Measurements from ENCODE around the gene HS6ST1. TPM values are rescaled to one million over a fixed set of nuclear protein-coding genes. Genes with fewer than 3 reads are reported as not detected.
"Not testable (repeated sequence)": the region's sequence is repeated elsewhere in the genome, so short reads cannot be mapped to it uniquely, and the experiment has no call there.

The HS6ST1 gene
- total RNA-seq, 2 donors from 2014 or later, result 25.4 to 44.8 TPM

DNA sequence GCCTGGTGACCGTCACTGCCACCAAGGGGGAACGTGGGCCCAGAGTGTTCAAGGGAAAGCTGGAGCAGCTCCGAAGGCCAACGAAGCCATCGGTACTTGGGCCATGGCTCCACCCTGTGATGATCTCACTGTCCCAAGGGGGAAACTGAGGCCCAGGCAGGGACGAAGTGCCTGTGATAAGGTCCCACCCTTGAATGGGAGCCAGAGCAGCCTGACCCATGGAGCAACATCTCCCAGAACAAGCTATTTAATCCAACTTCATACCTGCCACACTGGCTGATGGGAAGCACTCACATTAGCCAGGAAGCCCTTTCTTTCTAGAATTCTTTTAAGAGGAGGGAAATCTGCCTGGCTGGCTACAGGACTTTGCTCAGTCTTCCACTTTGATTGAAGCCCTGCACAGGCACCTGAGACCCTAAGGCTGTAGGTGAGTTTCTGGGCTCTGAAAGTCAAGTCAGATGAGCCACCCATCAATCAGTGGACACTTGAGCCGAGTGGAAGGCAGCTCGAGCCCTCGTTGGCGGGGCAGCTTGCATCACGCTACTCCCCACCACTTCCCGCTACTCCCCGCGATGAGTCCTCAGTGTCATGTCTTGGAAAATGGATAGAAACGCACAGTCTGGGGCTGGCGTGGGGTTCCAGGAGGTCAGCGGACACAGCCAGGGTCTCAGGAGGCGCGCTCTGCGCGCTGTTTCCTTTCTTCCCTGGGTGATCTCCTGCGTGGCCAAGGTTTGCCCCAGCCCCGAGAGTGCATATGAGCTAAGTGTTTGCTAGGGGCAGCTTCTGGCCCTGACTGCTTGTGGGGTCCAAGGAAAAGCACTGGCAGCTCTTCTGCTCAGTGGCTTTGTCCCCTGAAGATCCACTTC lies 2.5 kb upstream of the HS6ST1 start:
- DNase-seq, result peak in 3 of 4 donors; percentile 14 to 21 (median 14)
- TF ChIP-seq POLR2A (IDR thresholded peaks at IDR 0.05), result no peak
- TF ChIP-seq, protein P1, sequence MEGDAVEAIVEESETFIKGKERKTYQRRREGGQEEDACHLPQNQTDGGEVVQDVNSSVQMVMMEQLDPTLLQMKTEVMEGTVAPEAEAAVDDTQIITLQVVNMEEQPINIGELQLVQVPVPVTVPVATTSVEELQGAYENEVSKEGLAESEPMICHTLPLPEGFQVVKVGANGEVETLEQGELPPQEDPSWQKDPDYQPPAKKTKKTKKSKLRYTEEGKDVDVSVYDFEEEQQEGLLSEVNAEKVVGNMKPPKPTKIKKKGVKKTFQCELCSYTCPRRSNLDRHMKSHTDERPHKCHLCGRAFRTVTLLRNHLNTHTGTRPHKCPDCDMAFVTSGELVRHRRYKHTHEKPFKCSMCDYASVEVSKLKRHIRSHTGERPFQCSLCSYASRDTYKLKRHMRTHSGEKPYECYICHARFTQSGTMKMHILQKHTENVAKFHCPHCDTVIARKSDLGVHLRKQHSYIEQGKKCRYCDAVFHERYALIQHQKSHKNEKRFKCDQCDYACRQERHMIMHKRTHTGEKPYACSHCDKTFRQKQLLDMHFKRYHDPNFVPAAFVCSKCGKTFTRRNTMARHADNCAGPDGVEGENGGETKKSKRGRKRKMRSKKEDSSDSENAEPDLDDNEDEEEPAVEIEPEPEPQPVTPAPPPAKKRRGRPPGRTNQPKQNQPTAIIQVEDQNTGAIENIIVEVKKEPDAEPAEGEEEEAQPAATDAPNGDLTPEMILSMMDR (IDR thresholded peaks at IDR 0.05), result no peak
- Histone ChIP-seq H3K27ac (peak overlapping the region in 1 of 4 donors; percentile 69), H3K4me3 (no peak overlapping the region), H3K4me1 (peaks cover 46% of the 10 kb centered on the region), H3K27me3 (no peaks in the 10 kb centered on the region), H3K9me3 (no peaks in the 10 kb centered on the region), H3K36me3 (replicated peaks in 1 of 2; ENCODE audit: insufficient read depth in 1 of 2, low read depth in 2 of 2) (no peaks in the 10 kb centered on the region)
- ATAC-seq, result no peak
- intact Hi-C loops (cut with DNase I), result no loop called here
- 73 to 77% methylated on average over 18 to 22 of the region's 23 CpGs for WGBS, 2 donors

DNA sequence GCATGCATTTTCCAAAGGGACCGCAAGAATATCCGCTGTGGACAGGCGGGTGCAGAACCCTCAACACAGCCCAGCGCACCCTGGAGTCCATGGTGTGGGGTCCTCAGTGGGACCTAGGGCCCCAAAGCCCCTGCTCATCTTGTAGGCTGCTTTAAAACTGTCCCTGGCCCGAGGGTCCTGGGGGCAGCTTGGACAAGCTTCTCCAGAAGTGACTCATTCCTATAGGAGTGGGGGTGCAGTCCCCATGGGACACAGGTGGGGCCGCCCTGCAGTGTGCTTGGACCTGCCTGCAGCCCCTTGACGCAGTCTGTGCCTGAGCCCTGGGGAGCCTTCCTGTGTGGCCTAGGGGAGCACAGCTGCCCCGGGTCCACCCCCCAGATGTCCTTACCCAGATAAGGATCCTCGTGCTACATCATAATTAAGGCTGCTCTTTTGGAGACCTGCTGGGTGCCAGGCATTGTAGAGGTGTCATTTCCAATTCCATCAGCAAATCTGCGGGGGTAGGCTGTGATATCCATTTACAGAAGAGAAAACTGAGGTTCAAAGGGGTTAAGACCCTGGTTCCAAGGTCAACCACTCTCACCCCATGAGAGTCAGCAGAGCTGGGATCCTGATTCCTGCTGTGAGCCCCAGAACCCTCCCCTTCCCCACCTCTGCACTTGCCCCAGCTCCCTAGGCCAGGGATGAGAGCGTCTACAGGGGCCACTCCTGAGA lies 1.7 kb upstream of the HS6ST1 start:
- Histone ChIP-seq H3K36me3 (replicated peaks in 1 of 2; ENCODE audit: insufficient read depth in 1 of 2, low read depth in 2 of 2) (no peaks in the 10 kb centered on the region), H3K4me3 (no peak overlapping the region), H3K27me3 (no peaks in the 10 kb centered on the region), H3K4me1 (peaks cover 46% of the 10 kb centered on the region), H3K27ac (no peak overlapping the region), H3K9me3 (no peaks in the 10 kb centered on the region)
- DNase-seq, result peak in 2 of 4 donors; percentile 12 to 16
- no peak for TF ChIP-seq POLR2A (IDR thresholded peaks at IDR 0.05)
- TF ChIP-seq, protein P1 (IDR thresholded peaks at IDR 0.05), result no peak
- intact Hi-C loops (cut with DNase I), result no loop called here
- WGBS, 2 donors, result 87 to 90% methylated on average over 7 to 11 of the region's 11 CpGs
- no peak for ATAC-seq

DNA sequence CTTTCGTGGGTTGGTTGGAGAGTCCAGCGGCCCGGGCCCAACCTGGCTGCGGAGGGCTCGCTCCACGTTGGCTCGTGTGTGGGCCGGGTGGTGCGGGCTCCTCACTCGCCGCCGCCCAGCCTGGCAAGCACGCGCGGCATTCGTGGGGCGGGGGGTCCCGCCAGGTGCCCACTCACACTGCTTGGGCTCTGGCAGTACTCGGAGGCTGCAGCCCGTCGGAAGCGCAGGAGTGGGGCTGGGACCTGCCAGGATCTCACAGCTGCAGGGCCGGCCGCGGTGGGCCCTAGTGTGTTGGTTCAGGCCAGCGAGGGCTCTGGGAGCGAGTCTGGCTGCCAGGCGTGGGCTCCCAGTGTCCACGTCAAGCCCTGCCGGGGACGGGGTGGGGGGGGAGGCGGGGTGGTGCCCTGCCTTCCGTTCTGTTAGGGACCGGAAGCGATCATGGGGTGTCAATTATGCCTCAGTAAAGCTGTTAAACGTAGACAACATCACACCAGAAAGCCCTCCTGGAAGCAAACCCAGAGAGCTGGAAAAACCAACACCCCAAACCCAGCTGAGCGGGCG lies 1.0 kb upstream of the HS6ST1 start:
- H3K9me3 ChIP-seq, result no peaks in the 10 kb centered on the region
- intact Hi-C loops (cut with DNase I), result loop anchor here (10.0 kb wide), 1 partner anchor 415 kb away; no protein-coding TSS in a partner anchor
- no peak for TF ChIP-seq POLR2A (IDR thresholded peaks at IDR 0.05)
- TF ChIP-seq, protein P1 (IDR thresholded peaks at IDR 0.05), result no peak
- H3K36me3 ChIP-seq (replicated peaks in 1 of 2; ENCODE audit: insufficient read depth in 1 of 2, low read depth in 2 of 2), result no peaks in the 10 kb centered on the region
- H3K4me3 ChIP-seq, result no peak overlapping the region
- ATAC-seq, result no peak
- DNase-seq, result peak in 2 of 4 donors; percentile 12 to 16
- WGBS, 2 donors, result 84 to 85% methylated on average over 18 to 34 of the region's 38 CpGs
- H3K27me3 ChIP-seq, result no peaks in the 10 kb centered on the region
- H3K27ac ChIP-seq, result no peak overlapping the region
- H3K4me1 ChIP-seq, result peaks cover 48% of the 10 kb centered on the region

DNA sequence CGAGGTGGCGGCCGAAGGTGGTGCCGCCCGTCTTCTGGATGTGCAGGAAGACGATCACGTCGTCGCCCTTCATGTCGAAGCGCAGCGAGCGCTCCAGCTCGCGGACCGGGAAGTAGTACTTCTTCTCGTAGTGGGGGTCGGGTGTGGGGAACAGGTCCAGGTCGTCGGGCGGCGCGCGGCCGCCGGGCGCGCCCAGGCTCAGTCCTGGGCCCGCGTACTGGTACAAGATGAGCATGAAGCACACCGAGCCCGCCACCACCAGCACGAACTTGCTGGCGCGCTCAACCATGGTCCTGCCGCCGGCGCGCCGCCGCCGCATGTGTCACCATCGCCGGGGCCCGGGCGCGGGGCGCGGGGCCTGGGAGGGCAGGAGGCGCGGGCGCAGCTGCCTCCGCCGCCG lies 423 bp downstream of the HS6ST1 start:
- not testable (repeated sequence) for H3K4me3 ChIP-seq; H3K9me3 ChIP-seq; H3K27ac ChIP-seq; H3K36me3 ChIP-seq (replicated peaks in 1 of 2; ENCODE audit: insufficient read depth in 1 of 2, low read depth in 2 of 2); H3K27me3 ChIP-seq
- peak in 2 of 4 donors; percentile 23 to 29 for DNase-seq
- ATAC-seq, result peak; percentile 6
- H3K4me1 ChIP-seq, result peaks cover 62% of the 10 kb centered on the region
- intact Hi-C loops (cut with DNase I), result loop anchor here (10.0 kb wide), 1 partner anchor 417 kb away; no protein-coding TSS in a partner anchor
- 1% methylated on average over 17 of the region's 55 CpGs; no CpG with 5 or more reads in 1 of the 2 donors for WGBS, 2 donors

DNA sequence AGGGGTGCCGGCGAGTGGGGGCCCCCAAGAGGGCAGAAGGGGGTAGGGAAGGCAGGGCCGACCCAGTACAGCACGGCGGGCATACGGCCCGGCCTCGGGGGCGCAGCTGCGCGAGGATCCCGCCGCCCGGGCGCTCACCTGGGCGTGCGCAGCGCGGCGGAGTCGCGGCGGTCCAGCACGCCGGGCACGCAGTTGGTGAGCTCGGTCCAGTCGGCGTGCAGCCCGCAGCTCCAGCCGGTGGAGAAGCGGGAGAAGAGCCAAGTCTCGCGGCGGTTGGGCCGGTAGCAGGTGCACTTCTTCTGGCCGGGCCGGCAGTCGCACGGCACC lies 806 bp downstream of the HS6ST1 start:
- DNase-seq; H3K9me3 ChIP-seq; H3K27me3 ChIP-seq; H3K36me3 ChIP-seq (replicated peaks in 1 of 2; ENCODE audit: insufficient read depth in 1 of 2, low read depth in 2 of 2): not testable (repeated sequence)
- peak; percentile 14 for ATAC-seq
- Histone ChIP-seq H3K4me1 (peaks cover 64% of the 10 kb centered on the region), H3K4me3 (peak overlapping the region; percentile 81 to 86), H3K27ac (peak overlapping the region in 3 of 4 donors; percentile 66 to 77 (median 72))
- intact Hi-C loops (cut with DNase I), result loop anchor here (10.0 kb wide), 1 partner anchor 417 kb away; no protein-coding TSS in a partner anchor
- WGBS, 2 donors, result 2% methylated on average over 24 of the region's 40 CpGs; no CpG with 5 or more reads in 1 of the 2 donors
